ENCODE results near the gene GDF10.

GRCh38 chr10:47326306-47326926 is 26.4 kb downstream of the GDF10 start:
- TF ChIP-seq CTCF (IDR thresholded peaks at IDR 0.05) (no peak), EP300 (IDR thresholded peaks at IDR 0.05) (no peak), POLR2A (IDR thresholded peaks at IDR 0.05) (no peak), POLR2AphosphoS5 (IDR thresholded peaks at IDR 0.05) (no peak)
